Caco-2 (cell line): ENCODE data around the gene GALE. TPM values are rescaled to one million over a fixed set of nuclear protein-coding genes. Genes with fewer than 3 reads are reported as not detected.

Experiments
- BruUV-seq: library from RNA; stranded (reverse); fragments of 400-500 nt; replicated peaks from 2 replicates; lab custom pipeline; 2021; lab: Mats Ljungman, UMichigan
- CTCF ChIA-PET: fragments of 300-600 bp; sonication (Branson Sonifier 250); formaldehyde crosslinking; loops from one replicate; lab custom pipeline; 2022; ENCODE audit warnings: antibody characterized with exemption; lab: Charles Lee
- POLR2A ChIA-PET: fragments of 300-600 bp; sonication (Branson Sonifier 250); formaldehyde crosslinking; loops from one replicate; lab custom pipeline; 2022; ENCODE audit warnings: antibody characterized with exemption; lab: Charles Lee
- DNase-seq, 2 experiments: peaks; one replicate each; pipeline versions ENCODE4 v3.0.0 to v3.0.0-alpha.2; 2020 to 2022
- H3K27me3 ChIP-seq: replicated peaks from 2 replicates; pipeline ENCODE4 v1.6.0; 2011; ENCODE audit warnings: low read length; ENCODE audit not compliant: control insufficient read depth, insufficient read depth
- H3K36me3 ChIP-seq: 2 replicates; pipeline ENCODE4 v1.5.1; 2011; ENCODE audit warnings: low read length; ENCODE audit not compliant: control insufficient read depth, insufficient read depth
- H3K4me1 ChIP-seq: fragments of 250-450 bp; sonication (Bioruptor Pico); 2 replicates; pipeline ENCODE4 v1.5.1; 2020; ENCODE audit warnings: mild to moderate bottlenecking
- H3K4me3 ChIP-seq: 2 replicates; pipeline ENCODE4 v1.5.1; 2011; ENCODE audit warnings: low read depth, mild to moderate bottlenecking, control low read depth, low read length
- H3K9me3 ChIP-seq: fragments of 250-450 bp; sonication (Bioruptor Pico); 2 replicates; pipeline ENCODE4 v1.5.1; 2020; ENCODE audit warnings: mild to moderate bottlenecking, moderate library complexity
- H3K27ac Mint-ChIP-seq: one replicate; pipeline ENCODE4 v1.8.0; 2022; ENCODE audit warnings: mixed read lengths; ENCODE audit not compliant: unreplicated experiment
- H3K27me3 Mint-ChIP-seq: one replicate; pipeline ENCODE4 v1.8.0; 2022; ENCODE audit warnings: mixed read lengths; ENCODE audit not compliant: insufficient read depth, unreplicated experiment
- H3K36me3 Mint-ChIP-seq: one replicate; pipeline ENCODE4 v1.8.0; 2022; ENCODE audit warnings: mild to moderate bottlenecking, mixed read lengths; ENCODE audit not compliant: insufficient read depth, unreplicated experiment
- H3K4me1 Mint-ChIP-seq: one replicate; pipeline ENCODE4 v1.8.0; 2022; ENCODE audit warnings: low read depth, mixed read lengths; ENCODE audit not compliant: unreplicated experiment
- H3K4me3 Mint-ChIP-seq: one replicate; pipeline ENCODE4 v1.8.0; 2022; ENCODE audit warnings: mild to moderate bottlenecking, moderate library complexity, mixed read lengths; ENCODE audit not compliant: unreplicated experiment
- H3K9me3 Mint-ChIP-seq: one replicate; pipeline ENCODE4 v1.8.0; 2022; ENCODE audit warnings: mixed read lengths; ENCODE audit not compliant: unreplicated experiment
- CTCF ChIP-seq, 2 experiments: fragments of 200-600 bp in 1 of 2; IDR thresholded peaks; 1 replicate in 1 of 2; 2 replicates in 1 of 2; pipeline versions ENCODE4 v1.5.1 to v1.8.0; 2011 to 2022; ENCODE audit warnings: antibody characterized with exemption in 1 of 2, control low read depth in 1 of 2, inconsistent platforms in 1 of 2, low read depth in 1 of 2, low read length in 1 of 2, mild to moderate bottlenecking in 1 of 2, moderate library complexity in 1 of 2; ENCODE audit not compliant: insufficient read depth in 1 of 2, severe bottlenecking in 1 of 2, unreplicated experiment in 1 of 2
- intact Hi-C: fragments of 100-400 bp; cut with micrococcal nuclease; formaldehyde crosslinking; loops from one replicate; pipeline ENCODE4 v1.10.0; 2022; ENCODE audit not compliant: unreplicated experiment
- total RNA-seq: library from RNA; stranded (reverse); gene quantifications from 2 replicates; pipeline ENCODE4 v1.2.3, GENCODE V29; 2022

Gene GALE
- total RNA-seq, 1 experiment from 2014 or later, result 51.6 TPM

- Mint-ChIP-seq H3K36me3 (peaks cover 78% of the 10 kb centered on the region), H3K27ac (peak within 1 kb of the TSS; percentile 91), H3K27me3 (no peaks in the 10 kb centered on the region), H3K4me1 (no peaks in the 10 kb centered on the region), H3K9me3 (no peaks in the 10 kb centered on the region), H3K4me3 (peak within 1 kb of the TSS; percentile 93)
- H3K4me1 ChIP-seq, result peaks cover 9% of the 10 kb centered on the region
- intact Hi-C loops, result loop anchor here (1.0 kb wide), 2 partner anchors 9 to 13 kb away; partner anchors contain the start of genes GALE and PITHD1
- ChIA-PET CTCF (interaction anchor here (0.6 to 2.1 kb wide), 4 partner anchors 9 to 79 kb away, joined by 4 to 21 read pairs (median 7); partner anchors contain the start of genes GALE and PITHD1), POLR2A (interaction anchor here (0.7 to 3.2 kb wide), 3 partner anchors 10 to 168 kb away, joined by 3 to 19 read pairs (median 15); partner anchors contain the start of genes GALE and PITHD1)
- no peaks in the 10 kb centered on the region for H3K27me3 ChIP-seq
- DNase-seq, result peak; percentile 88
- H3K4me3 ChIP-seq, result peak within 1 kb of the TSS; percentile 84
- TF ChIP-seq CTCF (IDR thresholded peaks at IDR 0.05; ENCODE audit: insufficient read depth in 1 of 2, low read depth in 1 of 2, low read length in 1 of 2, severe bottlenecking in 1 of 2, unreplicated experiment in 1 of 2), result no peak
- no peaks in the 10 kb centered on the region for H3K9me3 ChIP-seq
- H3K36me3 ChIP-seq, result no peaks in the 10 kb centered on the region; the same call in 1 of the 2 replicates
- BruUV-seq, result no TSS peak
Measured at GRCh38 chr1:23790696-23791515, 9.6 kb downstream of the GALE start, which contains the start of gene LYPLA2. TSS of gene LYPLA2 (plus strand) at chr1:23791145. CDS start at chr1:23792683, 1,538 bp downstream.

GRCh38 chr1:23788695-23789094, 11.9 kb downstream of the GALE start:
- intact Hi-C loops, result no loop called here
- Mint-ChIP-seq H3K27me3 (no peaks in the 10 kb centered on the region), H3K4me3 (peak overlapping the region; percentile 37), H3K9me3 (no peaks in the 10 kb centered on the region), H3K36me3 (peaks cover 71% of the 10 kb centered on the region), H3K4me1 (no peaks in the 10 kb centered on the region), H3K27ac (no peak overlapping the region)
- no TSS peak for BruUV-seq
- no peaks in the 10 kb centered on the region; the same call in 1 of the 2 replicates for H3K36me3 ChIP-seq
- no peak for DNase-seq
- TF ChIP-seq CTCF (IDR thresholded peaks at IDR 0.05; ENCODE audit: insufficient read depth in 1 of 2, low read depth in 1 of 2, low read length in 1 of 2, severe bottlenecking in 1 of 2, unreplicated experiment in 1 of 2), result no peak
- ChIA-PET POLR2A (interaction anchor here (0.6 kb wide), 1 partner anchor 726 kb away, joined by 3 read pairs; no protein-coding TSS in a partner anchor), CTCF (no interaction called here)
- no peaks in the 10 kb centered on the region for H3K9me3 ChIP-seq
- H3K4me1 ChIP-seq, result peaks cover 9% of the 10 kb centered on the region
- no peak overlapping the region for H3K4me3 ChIP-seq
- no peaks in the 10 kb centered on the region for H3K27me3 ChIP-seq

GRCh38 chr1:23787701-23788100, 12.9 kb downstream of the GALE start:
- no peaks in the 10 kb centered on the region for H3K27me3 Mint-ChIP-seq
- H3K36me3 Mint-ChIP-seq, result peaks cover 61% of the 10 kb centered on the region
- CTCF ChIA-PET, result no interaction called here
- no peaks in the 10 kb centered on the region for H3K4me1 Mint-ChIP-seq
- H3K4me3 Mint-ChIP-seq, result no peak overlapping the region
- TF ChIP-seq CTCF (IDR thresholded peaks at IDR 0.05; ENCODE audit: insufficient read depth in 1 of 2, low read depth in 1 of 2, low read length in 1 of 2, severe bottlenecking in 1 of 2, unreplicated experiment in 1 of 2), result no peak
- Histone ChIP-seq H3K9me3 (no peaks in the 10 kb centered on the region), H3K36me3 (no peaks in the 10 kb centered on the region), H3K4me1 (peaks cover 9% of the 10 kb centered on the region), H3K27me3 (no peaks in the 10 kb centered on the region), H3K4me3 (no peak overlapping the region)
- intact Hi-C loops, result no loop called here
- POLR2A ChIA-PET, result no interaction called here
- H3K27ac Mint-ChIP-seq, result no peak overlapping the region
- TSS peak; percentile 47 for BruUV-seq
- H3K9me3 Mint-ChIP-seq, result no peaks in the 10 kb centered on the region
- DNase-seq, result no peak
